SKM-1 (cell line): ENCODE measurements around the gene UFD1.

ENCODE experiments used
- DNase-seq: peaks from one replicate; lab custom pipeline; 2025; ENCODE audit not compliant: unreplicated experiment; lab: John Stamatoyannopoulos, UW

The UFD1 gene

DNA sequence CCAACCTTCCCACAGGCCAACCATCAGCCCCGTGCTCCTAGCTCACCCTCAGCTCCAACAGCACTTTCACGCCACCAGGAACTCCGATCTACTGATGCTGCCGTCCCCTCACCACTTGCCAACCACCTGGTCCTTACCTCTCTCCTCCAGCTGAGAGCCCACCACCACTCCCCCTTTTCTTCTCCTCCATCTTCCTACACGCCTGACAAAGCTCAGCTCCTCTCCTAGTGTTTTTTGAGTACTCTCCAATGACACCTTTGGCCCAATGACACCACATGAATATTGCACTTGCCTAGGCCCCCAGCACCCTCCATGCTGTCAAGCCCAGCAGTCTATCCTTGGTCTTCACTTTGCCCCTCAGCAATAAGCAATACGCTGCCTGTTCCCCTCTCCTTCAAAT lies 78.1 kb downstream of the UFD1 start:
- DNase-seq, result no peak
